BJ (cell line): ENCODE results near the gene TSPAN14. TPM values are rescaled to one million over a fixed set of nuclear protein-coding genes. Genes with fewer than 3 reads are reported as not detected.

Experiments used
- CTCF ChIA-PET: fragments of 350-600 bp; formaldehyde crosslinking; extraction: SDS; loops from one replicate; lab custom pipeline; 2021; ENCODE audit warnings: antibody characterized with exemption, inconsistent platforms; lab: Yijun Ruan, JAX
- POLR2A ChIA-PET: fragments of 300-600 bp; sonication (Branson Sonifier 250); formaldehyde crosslinking; extraction: SDS; loops from one replicate; lab custom pipeline; 2021; ENCODE audit warnings: antibody characterized with exemption; lab: Charles Lee
- DNase-seq: peaks from one replicate; pipeline ENCODE4 v3.0.0-alpha.2; 2011; ENCODE audit warnings: low read depth
- H3K27me3 ChIP-seq: 2 replicates; pipeline ENCODE4 v1.6.0; 2011; ENCODE audit warnings: low read length; ENCODE audit not compliant: control insufficient read depth, insufficient read depth
- H3K36me3 ChIP-seq: 2 replicates; pipeline ENCODE4 v1.5.1; 2011; ENCODE audit warnings: low read length; ENCODE audit not compliant: control insufficient read depth, insufficient read depth
- H3K4me3 ChIP-seq: 2 replicates; pipeline ENCODE4 v1.5.1; 2011; ENCODE audit warnings: low read depth, mild to moderate bottlenecking, control low read depth, low read length
- polyA plus RNA-seq: library from polyadenylated mRNA; depleted of rRNA; stranded (reverse); fragments of >200 nt; gene quantifications from 2 replicates; pipeline ENCODE4 v1.2.3, GENCODE V29; 2011
- TF ChIP-seq, protein P1 (sequence below): IDR thresholded peaks from 2 replicates; pipeline ENCODE4 v1.5.1; 2011; ENCODE audit warnings: low read depth, mild to moderate bottlenecking, control low read depth, inconsistent platforms, low read length, moderate library complexity; ENCODE audit not compliant: insufficient read depth

Gene TSPAN14
- polyA plus RNA-seq, 1 experiment, result 33.3 TPM

DNA sequence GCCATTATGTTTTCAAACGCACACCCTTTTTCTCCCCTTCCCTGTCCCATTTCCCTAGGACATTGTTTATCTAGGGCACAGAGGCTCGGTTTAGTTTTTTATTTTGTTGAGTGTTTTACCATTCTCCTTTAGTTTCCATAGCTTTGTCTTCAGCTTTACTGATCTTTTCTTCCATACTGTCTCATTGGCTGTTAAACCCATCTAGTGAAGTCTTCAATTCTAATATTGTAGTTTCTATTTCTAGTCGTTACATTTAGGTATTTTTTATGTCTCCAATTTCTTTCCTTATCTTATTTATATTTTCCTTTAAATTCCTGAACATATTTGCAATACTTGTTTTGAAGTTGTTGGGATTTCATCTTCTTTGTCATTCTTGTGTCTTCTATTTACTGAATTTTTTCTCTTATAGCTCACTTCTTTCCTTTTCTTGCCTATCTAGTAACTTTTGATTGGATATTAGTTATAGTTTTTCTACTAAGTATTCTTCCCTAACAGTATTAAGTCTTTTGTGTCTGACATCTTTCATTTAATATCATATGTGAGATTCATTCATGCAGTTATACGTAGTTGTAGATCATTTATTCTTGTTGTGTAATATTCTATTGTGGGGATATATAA lies 42.6 kb downstream of the TSPAN14 start:
- no peak overlapping the region for H3K4me3 ChIP-seq
- TF ChIP-seq, protein P1, sequence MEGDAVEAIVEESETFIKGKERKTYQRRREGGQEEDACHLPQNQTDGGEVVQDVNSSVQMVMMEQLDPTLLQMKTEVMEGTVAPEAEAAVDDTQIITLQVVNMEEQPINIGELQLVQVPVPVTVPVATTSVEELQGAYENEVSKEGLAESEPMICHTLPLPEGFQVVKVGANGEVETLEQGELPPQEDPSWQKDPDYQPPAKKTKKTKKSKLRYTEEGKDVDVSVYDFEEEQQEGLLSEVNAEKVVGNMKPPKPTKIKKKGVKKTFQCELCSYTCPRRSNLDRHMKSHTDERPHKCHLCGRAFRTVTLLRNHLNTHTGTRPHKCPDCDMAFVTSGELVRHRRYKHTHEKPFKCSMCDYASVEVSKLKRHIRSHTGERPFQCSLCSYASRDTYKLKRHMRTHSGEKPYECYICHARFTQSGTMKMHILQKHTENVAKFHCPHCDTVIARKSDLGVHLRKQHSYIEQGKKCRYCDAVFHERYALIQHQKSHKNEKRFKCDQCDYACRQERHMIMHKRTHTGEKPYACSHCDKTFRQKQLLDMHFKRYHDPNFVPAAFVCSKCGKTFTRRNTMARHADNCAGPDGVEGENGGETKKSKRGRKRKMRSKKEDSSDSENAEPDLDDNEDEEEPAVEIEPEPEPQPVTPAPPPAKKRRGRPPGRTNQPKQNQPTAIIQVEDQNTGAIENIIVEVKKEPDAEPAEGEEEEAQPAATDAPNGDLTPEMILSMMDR, result no peak
- no peaks in the 10 kb centered on the region for H3K36me3 ChIP-seq
- ChIA-PET CTCF (interaction anchor here (0.6 to 19.0 kb wide), 3 partner anchors 9 to 45 kb away, joined by 4 to 661 read pairs (median 11); partner anchors contain the start of gene TSPAN14), POLR2A (no interaction called here)
- DNase-seq, result no peak
- H3K27me3 ChIP-seq, result no peaks in the 10 kb centered on the region

DNA sequence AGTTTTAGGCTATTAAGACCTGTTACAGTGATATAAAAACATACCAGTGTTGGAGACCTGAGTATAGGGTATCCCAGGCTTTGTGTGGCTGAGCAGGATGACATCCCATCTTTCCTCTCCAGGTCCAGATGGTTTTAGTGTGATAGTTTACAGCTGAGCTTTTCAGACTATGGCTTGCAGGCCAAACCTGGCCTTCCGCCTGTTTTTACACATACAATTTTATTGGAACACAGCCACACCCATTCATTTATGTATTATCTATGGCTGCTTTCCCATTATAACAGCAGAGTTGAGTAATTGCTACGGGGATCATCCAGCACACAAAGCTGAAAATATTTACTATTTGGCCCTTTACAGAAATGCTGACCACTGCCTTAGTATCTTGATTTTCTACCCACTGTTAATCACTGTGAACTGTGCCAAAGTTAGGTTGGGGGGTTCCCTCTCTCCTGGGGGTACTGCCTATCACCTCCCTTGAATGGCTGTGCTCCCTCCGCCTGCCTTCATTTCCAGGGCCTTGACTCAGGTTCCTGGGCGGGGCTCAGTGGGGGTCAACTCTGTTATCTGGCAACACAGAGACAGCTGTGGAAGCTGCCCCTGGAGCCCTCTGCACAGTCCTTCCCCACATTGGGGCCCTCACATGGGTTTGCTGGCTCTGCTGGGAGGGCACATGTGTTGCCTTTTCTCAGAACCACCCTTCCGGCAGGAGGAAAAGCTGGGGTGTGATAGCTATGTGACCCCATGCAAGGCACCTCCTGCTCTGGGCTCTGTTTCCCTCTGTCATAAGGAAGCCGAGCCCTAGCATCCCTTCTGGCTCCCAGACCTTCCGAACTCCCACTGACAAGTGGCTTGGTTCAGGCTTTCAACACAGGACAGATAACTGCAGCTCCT lies 43.3 kb downstream of the TSPAN14 start:
- TF ChIP-seq, protein P1, result no peak
- POLR2A ChIA-PET, result interaction anchor here (0.7 kb wide), 1 partner anchor 11 kb away, joined by 3 read pairs; no protein-coding TSS in a partner anchor
- H3K4me3 ChIP-seq, result no peak overlapping the region

DNA sequence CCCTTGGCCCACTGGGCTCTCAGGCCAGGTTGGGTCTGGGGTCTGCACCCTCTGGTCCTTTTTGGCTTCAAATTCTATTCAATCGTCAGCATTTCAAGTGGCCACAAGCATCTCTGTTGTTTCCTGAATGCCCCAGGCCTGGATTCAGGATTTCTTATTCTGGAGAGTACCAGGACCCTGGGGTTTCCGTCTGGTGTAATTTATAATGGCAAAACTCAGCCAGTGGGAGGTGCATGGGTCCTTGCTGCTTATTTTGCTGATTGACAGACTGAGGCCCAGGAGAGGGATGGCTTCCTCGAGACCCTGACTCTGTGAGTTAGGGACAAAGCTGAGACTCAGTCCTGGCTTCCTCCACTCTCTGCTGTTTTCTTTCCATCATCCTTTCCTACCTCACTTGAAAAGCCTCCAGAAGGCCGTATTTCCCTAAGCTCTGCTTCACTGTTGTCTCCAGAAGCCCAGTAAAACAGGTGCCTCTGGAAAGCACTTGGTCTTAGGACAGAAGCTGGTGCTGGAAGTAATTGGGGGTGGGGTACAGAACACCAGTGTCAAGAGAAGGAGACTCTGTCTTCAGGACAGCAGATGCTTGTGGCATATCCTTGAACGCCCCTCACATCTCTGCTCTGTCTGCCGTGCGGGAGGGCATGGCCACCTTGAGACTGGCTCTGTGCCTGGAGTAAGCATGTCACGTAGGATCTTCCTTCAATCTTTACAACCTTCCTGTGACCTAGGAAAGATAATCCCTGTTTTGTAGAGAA lies 44.1 kb downstream of the TSPAN14 start:
- DNase-seq, result no peak
- CTCF ChIA-PET, result interaction anchor here (0.8 to 19.0 kb wide), 6 partner anchors 7 to 47 kb away, joined by 3 to 661 read pairs (median 8); partner anchors contain the start of gene TSPAN14
- Histone ChIP-seq H3K27me3 (no peaks in the 10 kb centered on the region), H3K36me3 (no peaks in the 10 kb centered on the region), H3K4me3 (no peak overlapping the region)
- TF ChIP-seq, protein P1, result no peak
- POLR2A ChIA-PET, result no interaction called here

More for the DNA sequence above, 43.3 kb downstream of the TSPAN14 start:
- peak; percentile 20 for DNase-seq
- CTCF ChIA-PET, result interaction anchor here (0.6 to 19.0 kb wide), 5 partner anchors 8 to 46 kb away, joined by 3 to 661 read pairs (median 10); partner anchors contain the start of gene TSPAN14
- no peaks in the 10 kb centered on the region for H3K36me3 ChIP-seq
- H3K27me3 ChIP-seq, result no peaks in the 10 kb centered on the region

DNA sequence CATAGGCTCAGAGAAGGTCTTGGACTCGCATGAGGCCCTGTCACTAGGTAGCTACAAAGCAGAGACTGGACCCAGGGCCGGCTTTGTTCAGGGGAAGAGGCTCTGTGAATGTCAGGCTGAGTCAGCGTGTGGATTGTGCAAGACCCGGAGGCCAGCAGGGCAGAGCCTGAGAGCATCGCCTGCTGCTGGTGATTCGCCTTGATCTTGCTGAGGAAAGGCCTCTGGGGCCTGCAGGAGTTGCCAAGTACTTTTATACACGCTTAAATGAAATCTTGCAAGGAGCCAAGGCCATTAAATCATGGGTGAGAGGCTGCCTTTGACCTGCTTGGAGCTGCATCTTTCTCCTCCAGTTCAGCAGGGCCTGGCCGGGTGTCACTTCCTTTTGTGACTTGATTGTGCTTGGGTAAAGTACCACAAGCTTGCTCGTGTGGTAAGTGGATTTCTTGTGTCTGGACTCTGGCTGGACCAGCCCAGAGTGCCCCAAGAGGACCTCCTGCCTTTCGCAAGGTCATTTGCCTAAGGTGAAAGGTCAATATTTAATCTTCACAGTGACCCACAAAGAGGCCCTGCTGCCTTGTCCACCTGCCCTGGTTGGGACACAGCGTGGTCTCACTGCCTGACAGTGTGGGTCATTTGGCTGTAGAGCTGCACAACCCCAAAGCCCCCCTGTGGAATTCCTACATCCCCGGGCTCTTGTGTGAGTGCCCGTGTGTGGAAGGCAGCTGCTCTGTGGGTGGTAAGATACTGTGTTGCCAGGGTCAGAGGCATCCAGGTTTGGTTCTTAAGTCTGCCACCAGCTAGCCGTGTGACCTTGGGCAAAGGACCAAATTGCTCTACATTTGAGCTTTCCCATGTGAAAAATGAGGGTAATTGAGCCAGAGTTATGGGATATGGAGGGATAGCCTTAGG lies 45.0 kb downstream of the TSPAN14 start:
- Histone ChIP-seq H3K27me3 (no peaks in the 10 kb centered on the region), H3K36me3 (no peaks in the 10 kb centered on the region), H3K4me3 (no peak overlapping the region)
- TF ChIP-seq, protein P1, result 0 out of 2 replicates have a peak, but pooled peaks have one; percentile 14
- ChIA-PET CTCF (interaction anchor here (1.3 to 19.0 kb wide), 4 partner anchors 10 to 48 kb away, joined by 4 to 661 read pairs (median 8); partner anchors contain the start of gene TSPAN14), POLR2A (no interaction called here)
- DNase-seq, result peak; percentile 90
